Hepatocyte (in vitro differentiated cells): ENCODE data around the gene CADPS2. TPM values are rescaled to one million over a fixed set of nuclear protein-coding genes. Genes with fewer than 3 reads are reported as not detected.

Source experiments
- DNase-seq: peaks from one replicate; pipeline ENCODE4 v3.0.0-alpha.2; 2016; ENCODE audit warnings: low spot score
- H2AFZ ChIP-seq: fragments of 200-600 bp; sonication (generic); 2 replicates; pipeline ENCODE4 v1.6.0; 2016; ENCODE audit warnings: antibody characterized with exemption, mild to moderate bottlenecking
- H3K27ac ChIP-seq: fragments of 200-600 bp; sonication (generic); 2 replicates; pipeline ENCODE4 v1.5.1; 2016; ENCODE audit warnings: mild to moderate bottlenecking
- H3K27me3 ChIP-seq: fragments of 200-600 bp; sonication (generic); 2 replicates; pipeline ENCODE4 v1.6.1; 2016
- H3K36me3 ChIP-seq: fragments of 200-600 bp; sonication (generic); replicated peaks from 2 replicates; pipeline ENCODE4 v1.5.1; 2016; ENCODE audit warnings: low read depth; ENCODE audit not compliant: insufficient read depth
- H3K4me1 ChIP-seq: fragments of 200-600 bp; sonication (generic); 2 replicates; pipeline ENCODE4 v1.5.1; 2016; ENCODE audit warnings: mild to moderate bottlenecking, moderate library complexity; ENCODE audit not compliant: insufficient read depth
- H3K4me2 ChIP-seq: fragments of 200-600 bp; sonication (generic); 2 replicates; pipeline ENCODE4 v1.6.0; 2016
- H3K4me3 ChIP-seq: fragments of 200-600 bp; sonication (generic); 2 replicates; pipeline ENCODE4 v1.5.1; 2016; ENCODE audit warnings: mild to moderate bottlenecking
- H3K79me2 ChIP-seq: fragments of 200-600 bp; sonication (generic); 2 replicates; pipeline ENCODE4 v1.6.0; 2017; ENCODE audit warnings: mild to moderate bottlenecking
- H3K9me2 ChIP-seq: fragments of 200-600 bp; sonication (generic); replicated peaks from 2 replicates; pipeline ENCODE4 v1.6.0; 2017; ENCODE audit warnings: mild to moderate bottlenecking; ENCODE audit not compliant: insufficient read depth
- H3K9me3 ChIP-seq: fragments of 200-600 bp; sonication (generic); 2 replicates; pipeline ENCODE4 v1.5.1; 2016; ENCODE audit warnings: low read depth, mild to moderate bottlenecking
- H4K20me1 ChIP-seq: fragments of 200-600 bp; sonication (generic); 2 replicates; pipeline ENCODE4 v1.6.0; 2016; ENCODE audit warnings: mild to moderate bottlenecking; ENCODE audit not compliant: insufficient read depth, poor library complexity, severe bottlenecking
- CTCF ChIP-seq: fragments of 200-600 bp; sonication (generic); IDR thresholded peaks from 2 replicates; pipeline ENCODE4 v1.5.1; 2016; ENCODE audit warnings: antibody characterized with exemption, mild to moderate bottlenecking; ENCODE audit not compliant: poor library complexity
- EZH2 ChIP-seq: fragments of 200-600 bp; sonication (generic); IDR thresholded peaks from 2 replicates; pipeline ENCODE4 v1.6.1; 2016; ENCODE audit warnings: antibody characterized with exemption, mild to moderate bottlenecking, borderline replicate concordance
- EZH2phosphoT487 ChIP-seq: fragments of 200-600 bp; sonication (generic); IDR thresholded peaks from one replicate; pipeline ENCODE4 v1.6.1; 2018; ENCODE audit warnings: antibody characterized with exemption, mild to moderate bottlenecking, low read depth, moderate library complexity; ENCODE audit not compliant: unreplicated experiment, severe bottlenecking
- WGBS: methylation state at CpG from one replicate; pipeline ENCODE4 v1.1.6; 2016; ENCODE audit warnings: low lambda C conversion rate; ENCODE audit errors: missing lambda C conversion rate; 5-methylcytosine and 5-hydroxymethylcytosine counted together
- polyA plus RNA-seq: library from polyadenylated mRNA; unstranded; fragments of >200 nt; fragmentation: Nextera tagmentation; extraction: Ambion mirVana; gene quantifications from 2 replicates; pipeline ENCODE4 v1.2.1, GENCODE V29; 2016
- total RNA-seq: library from RNA; depleted of rRNA; stranded (reverse); fragments of >200 nt; gene quantifications from 2 replicates; pipeline ENCODE4 v1.2.3, GENCODE V29; 2014

The CADPS2 gene
- total and polyA plus RNA-seq, 2 experiments from 2014 or later: 15.7 to 37.4 TPM

DNA sequence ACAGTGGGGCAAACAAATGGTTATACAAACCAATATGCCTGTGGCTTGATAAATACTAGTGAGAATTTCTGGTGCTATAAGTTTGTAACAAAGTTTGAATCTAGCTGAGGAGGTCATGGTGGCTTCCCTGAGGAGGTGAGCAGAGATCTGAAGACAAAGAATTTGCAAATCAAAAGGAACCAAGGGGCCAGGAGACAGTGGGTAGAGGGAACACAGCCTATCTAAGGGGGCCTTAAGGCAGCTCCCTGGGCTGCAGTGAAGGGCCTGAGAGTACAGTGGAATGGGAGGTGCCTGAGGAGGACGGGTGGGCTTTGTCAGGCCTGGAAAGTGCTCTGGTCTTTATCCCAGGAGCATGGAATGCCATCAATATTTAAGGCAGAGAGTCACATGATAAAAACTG lies 209.1 kb downstream of the CADPS2 start:
- H3K27ac ChIP-seq: no peak overlapping the region
- H3K4me2 ChIP-seq: no peak overlapping the region
- H3K9me2 ChIP-seq: no peaks in the 10 kb centered on the region
- no peaks in the 10 kb centered on the region for H3K27me3 ChIP-seq
- no peaks in the 10 kb centered on the region for H4K20me1 ChIP-seq
- H3K9me3 ChIP-seq: no peaks in the 10 kb centered on the region
- H3K79me2 ChIP-seq: no peaks in the 10 kb centered on the region
- DNase-seq: no peak
- TF ChIP-seq CTCF (no peak), EZH2 (no peak), EZH2phosphoT487 (no peak)
- H2AFZ ChIP-seq: no peak overlapping the region
- no peaks in the 10 kb centered on the region for H3K4me1 ChIP-seq
- H3K36me3 ChIP-seq: no peaks in the 10 kb centered on the region
- 26% methylated on average over 1 of the region's 1 CpG for WGBS
- H3K4me3 ChIP-seq: no peak overlapping the region

- H3K27me3 ChIP-seq: no peaks in the 10 kb centered on the region
- H3K4me3 ChIP-seq: no peak overlapping the region
- TF ChIP-seq EZH2 (no peak), CTCF (no peak), EZH2phosphoT487 (no peak)
- H3K27ac ChIP-seq: no peak overlapping the region
- H3K9me2 ChIP-seq: no peaks in the 10 kb centered on the region
- no peaks in the 10 kb centered on the region for H3K4me1 ChIP-seq
- no peak overlapping the region for H2AFZ ChIP-seq
- no peak overlapping the region for H3K4me2 ChIP-seq
- H3K9me3 ChIP-seq: no peaks in the 10 kb centered on the region
- no peaks in the 10 kb centered on the region for H3K79me2 ChIP-seq
- WGBS: 91% methylated on average over 2 of the region's 2 CpGs
- H4K20me1 ChIP-seq: no peaks in the 10 kb centered on the region
- H3K36me3 ChIP-seq: no peaks in the 10 kb centered on the region
- no peak for DNase-seq
Measured at GRCh38 chr7:122676466-122676865, 209.8 kb downstream of the CADPS2 start.

GRCh38 chr7:122675621-122676020 lies 210.6 kb downstream of the CADPS2 start:
- Histone ChIP-seq H3K27me3 (no peaks in the 10 kb centered on the region), H3K9me2 (no peaks in the 10 kb centered on the region), H3K4me3 (no peak overlapping the region), H3K36me3 (no peaks in the 10 kb centered on the region), H3K4me2 (no peak overlapping the region), H3K27ac (no peak overlapping the region), H3K4me1 (no peaks in the 10 kb centered on the region), H3K79me2 (no peaks in the 10 kb centered on the region), H4K20me1 (no peaks in the 10 kb centered on the region), H2AFZ (no peak overlapping the region), H3K9me3 (no peaks in the 10 kb centered on the region)
- 94% methylated on average over 7 of the region's 7 CpGs for WGBS
- no peak for TF ChIP-seq EZH2
- no peak for TF ChIP-seq EZH2phosphoT487
- TF ChIP-seq CTCF: no peak
- DNase-seq: no peak

DNA sequence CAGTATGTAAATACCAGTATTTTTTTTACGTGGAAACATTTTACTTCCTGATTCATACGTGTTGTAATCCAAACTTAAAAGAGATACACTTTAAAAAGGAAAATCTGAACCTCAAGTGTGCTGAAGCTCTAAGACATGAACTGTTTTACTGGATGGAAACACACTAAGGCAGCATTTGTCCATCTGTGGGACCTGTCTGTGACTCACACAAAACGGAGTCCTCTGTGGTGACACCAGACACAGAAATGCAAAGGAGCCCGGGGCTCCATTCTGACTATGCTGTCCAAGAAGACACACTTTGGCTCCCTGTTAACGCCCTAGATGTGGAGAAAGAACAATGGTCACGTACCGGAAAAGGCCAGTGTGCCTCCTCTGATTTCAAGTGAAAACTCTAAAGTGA lies 211.2 kb downstream of the CADPS2 start:
- Histone ChIP-seq H3K4me1 (no peaks in the 10 kb centered on the region), H3K27me3 (no peaks in the 10 kb centered on the region), H3K36me3 (no peaks in the 10 kb centered on the region), H4K20me1 (no peaks in the 10 kb centered on the region), H3K4me2 (peak overlapping the region; percentile 50), H2AFZ (no peak overlapping the region), H3K79me2 (no peaks in the 10 kb centered on the region), H3K4me3 (no peak overlapping the region), H3K9me3 (no peaks in the 10 kb centered on the region), H3K27ac (no peak overlapping the region), H3K9me2 (no peaks in the 10 kb centered on the region)
- WGBS: 83% methylated on average over 7 of the region's 7 CpGs
- TF ChIP-seq EZH2phosphoT487 (no peak), EZH2 (no peak), CTCF (no peak)
- no peak for DNase-seq
